Activated CD8-positive, alpha-beta memory T cell treated with anti-CD3 and anti-CD28 coated beads, Interleukin-2, amount 50 U/mL, for 24 hours (primary cell): ENCODE data around the gene SRSF4.

Source experiments
- DNase-seq: peaks from one replicate; pipeline ENCODE4 v3.0.0-alpha.2; 2020; ENCODE audit errors: extremely low read depth

Gene SRSF4

DNA sequence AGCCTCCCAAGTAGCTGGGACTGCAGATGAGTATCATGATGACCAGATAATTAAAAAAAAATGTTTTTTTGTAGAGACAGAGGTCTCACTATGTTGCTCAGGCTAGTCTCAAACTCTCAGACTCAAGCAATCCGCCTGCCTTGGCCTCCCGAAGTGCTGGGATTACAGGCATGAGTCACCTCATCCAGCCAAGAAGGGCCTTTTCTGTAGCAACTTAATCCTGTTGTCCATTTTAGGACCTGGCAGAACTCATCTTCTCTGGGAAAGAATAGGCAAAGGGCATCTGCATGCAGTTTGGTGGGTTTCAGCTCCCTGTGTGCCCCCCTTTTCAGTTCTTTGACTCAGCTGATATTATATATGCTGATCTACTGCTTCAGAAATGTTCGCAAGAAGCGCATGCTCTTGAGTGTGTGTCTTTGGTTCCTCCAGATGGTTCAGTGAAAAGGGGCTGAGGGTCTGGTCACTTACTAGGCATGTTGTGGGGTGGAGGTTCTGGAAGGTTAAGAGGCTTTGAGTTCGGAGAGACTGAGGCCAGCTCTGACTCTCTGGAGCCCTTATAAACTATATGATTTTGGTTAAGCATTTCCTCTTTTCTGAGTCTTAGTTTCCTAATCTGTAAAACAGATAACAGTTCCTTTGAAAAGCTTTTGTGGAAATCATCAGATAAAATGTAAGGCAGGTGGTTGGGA, 19.4 kb upstream of the SRSF4 start:
- no peak for DNase-seq

GRCh38 chr1:29197993-29198392, 16.3 kb upstream of the SRSF4 start:
- no peak for DNase-seq

GRCh38 chr1:29197590-29197924, 15.9 kb upstream of the SRSF4 start:
- no peak for DNase-seq

- no peak for DNase-seq
These were observed 15.3 kb upstream of the SRSF4 start for GRCh38 chr1:29196863-29197589.

GRCh38 chr1:29195881-29196291, 14.2 kb upstream of the SRSF4 start:
- no peak for DNase-seq

GRCh38 chr1:29193879-29194455, 12.3 kb upstream of the SRSF4 start:
- DNase-seq: no peak

DNA sequence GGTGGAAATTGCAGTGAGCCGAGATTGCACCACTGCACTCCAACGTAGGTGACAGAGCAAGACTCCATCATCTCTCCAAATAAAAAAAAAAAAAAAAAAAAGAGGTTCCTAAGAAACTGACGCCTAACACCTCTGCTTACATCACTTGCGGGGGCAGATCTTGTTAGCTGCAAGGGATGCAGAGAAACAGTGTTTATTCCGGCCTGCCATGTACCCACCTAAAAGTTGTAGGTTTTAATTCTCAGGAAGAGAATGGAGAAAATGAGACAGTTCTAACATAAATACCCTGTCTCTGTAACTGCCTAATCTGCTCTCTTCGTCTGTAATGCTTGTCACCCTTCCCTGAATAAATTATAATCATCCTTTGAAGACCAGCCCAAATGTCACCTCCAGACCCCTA, 9.0 kb upstream of the SRSF4 start:
- no peak for DNase-seq

GRCh38 chr1:29186707-29187106, 5.0 kb upstream of the SRSF4 start:
- DNase-seq: no peak

DNA sequence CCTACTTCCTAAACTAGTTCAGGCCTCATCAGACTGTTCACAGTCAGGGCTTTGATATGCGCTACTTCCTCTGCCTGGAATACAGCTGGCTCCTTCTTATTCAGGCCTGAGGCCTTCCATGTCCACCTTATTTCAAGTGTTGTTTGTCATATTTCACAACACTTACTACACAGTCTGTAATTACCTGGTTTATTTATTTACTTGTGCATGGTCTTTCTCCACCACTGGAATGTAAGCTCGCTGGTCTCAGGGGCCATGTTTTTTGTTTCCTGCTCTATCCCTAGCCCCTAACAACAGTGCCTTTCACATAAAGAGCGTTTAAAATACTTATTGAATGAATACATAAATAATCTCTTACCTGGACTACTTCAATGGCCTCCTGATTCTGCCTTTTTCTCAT, 4.6 kb upstream of the SRSF4 start:
- no peak for DNase-seq

- DNase-seq: no peak
These were observed 1.6 kb upstream of the SRSF4 start for GRCh38 chr1:29183287-29183686.

DNA sequence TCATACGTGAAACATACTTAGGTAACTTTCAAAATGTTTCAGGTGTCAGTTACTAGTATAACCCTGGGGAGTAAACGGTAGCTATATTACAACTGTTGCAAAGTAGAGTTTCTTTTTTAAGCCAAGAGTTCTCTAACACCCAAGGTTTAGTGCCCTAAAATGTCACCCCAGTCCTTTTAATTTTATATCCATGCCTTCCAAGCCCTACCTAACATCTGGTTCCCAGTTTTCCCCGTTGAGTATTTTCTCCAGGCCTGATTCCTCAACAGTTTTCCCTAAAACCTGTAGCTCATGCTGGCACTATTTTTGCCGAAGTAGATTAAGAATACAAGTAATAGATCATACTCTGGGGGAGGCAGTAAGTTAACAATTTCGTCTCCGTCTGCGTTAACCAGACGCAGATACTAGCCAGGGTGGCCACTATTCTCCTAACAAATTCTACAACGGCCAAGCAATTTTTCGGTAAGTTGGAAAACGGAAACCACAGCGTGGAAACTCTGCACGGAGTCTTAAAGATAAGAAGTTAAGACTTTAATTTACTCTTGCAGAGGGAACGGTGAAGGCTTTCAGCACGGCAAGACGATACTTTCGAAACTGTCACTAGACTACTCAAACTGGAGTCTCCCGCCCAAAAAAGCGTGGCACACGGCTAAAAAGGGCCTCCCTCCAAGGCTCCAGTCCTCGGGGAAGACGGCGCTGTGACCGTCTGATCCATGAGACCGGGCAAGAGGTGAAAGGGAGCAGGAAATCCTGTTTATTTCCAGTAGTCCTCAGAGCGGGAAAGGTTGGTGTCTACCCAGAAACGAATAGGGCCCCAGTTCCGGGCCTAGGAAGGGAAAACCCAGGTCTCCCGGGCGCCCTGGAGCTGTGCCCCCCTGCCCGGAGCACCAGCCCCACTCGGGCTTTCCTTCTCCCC, 945 bp downstream of the SRSF4 start:
- no peak for DNase-seq

- no peak for DNase-seq
These were observed 2.0 kb downstream of the SRSF4 start for GRCh38 chr1:29179641-29180184.

DNA sequence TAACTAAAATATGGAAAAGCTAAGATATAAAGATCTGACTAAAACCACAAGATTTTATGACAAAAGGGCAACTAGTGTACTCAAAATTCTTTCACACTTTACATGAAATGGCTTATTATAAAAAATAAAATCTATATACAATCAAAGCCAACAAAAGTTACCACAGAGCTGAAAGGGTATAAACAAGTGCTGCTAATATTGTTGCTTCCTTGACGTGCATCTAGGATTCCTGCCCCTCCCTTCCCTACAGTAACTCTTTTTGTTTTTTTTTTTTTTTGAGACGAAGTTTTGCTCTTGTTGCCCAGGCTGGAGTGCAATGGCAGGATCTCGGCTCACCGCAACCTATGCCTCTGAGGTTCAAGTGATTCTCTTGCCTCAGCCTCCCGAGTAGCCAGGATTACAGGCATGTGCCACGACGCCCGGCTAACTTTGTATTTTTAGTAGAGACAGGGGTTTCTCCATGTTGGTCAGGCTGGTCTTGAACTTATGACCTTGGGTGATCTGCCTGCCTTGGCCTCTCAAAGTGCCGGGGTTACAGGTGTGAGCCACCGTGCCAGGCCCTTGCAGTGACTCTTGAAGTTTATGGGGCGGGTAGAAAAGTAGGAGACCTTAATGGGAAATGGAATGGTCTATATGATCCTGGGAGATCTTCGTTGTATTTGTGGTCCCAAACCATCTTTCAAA, 4.5 kb downstream of the SRSF4 start:
- no peak for DNase-seq

DNA sequence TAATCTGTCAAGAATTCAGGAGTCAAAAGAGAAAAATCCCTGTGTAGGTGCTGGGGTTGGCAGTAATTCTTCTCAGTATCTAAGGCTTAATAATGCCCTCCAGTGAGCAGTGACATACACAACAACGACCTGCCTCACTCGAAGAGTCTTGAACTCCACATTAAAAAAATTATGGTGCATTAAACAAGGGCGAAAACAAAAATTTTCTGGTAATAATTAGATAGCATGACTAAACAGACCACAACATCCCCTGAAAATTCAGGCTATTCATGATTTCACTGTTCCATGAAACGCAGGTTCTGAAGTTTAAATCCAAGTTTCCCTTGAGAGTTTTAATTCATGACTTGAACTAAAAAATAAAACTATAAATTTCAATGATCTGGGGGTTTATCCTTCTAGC, 5.1 kb downstream of the SRSF4 start:
- no peak for DNase-seq

DNA sequence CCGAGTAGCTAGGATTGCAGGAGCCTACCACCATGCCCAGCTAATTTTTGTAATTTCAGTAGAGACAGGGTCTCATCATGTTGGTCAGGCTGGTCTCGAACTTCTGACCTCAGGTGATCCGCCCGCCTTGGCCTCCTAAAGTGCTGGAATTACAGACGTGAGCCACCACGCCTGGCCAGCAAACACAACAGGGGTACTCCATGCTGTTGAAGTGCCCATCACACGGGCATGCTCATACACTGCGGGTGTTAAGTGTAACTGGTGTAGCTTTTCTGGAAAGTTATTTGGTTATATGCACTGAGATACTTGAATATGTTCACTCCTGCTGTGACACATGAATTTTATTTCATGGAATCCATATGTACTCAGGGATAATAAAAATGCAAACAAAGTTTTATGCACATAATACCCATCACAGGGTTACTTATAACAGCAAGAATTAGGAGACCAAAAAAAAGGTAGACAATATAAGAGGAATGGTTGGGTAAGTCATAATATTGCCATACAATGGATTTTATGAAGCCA, 9.2 kb downstream of the SRSF4 start:
- no peak for DNase-seq

GRCh38 chr1:29171521-29171920, 10.2 kb downstream of the SRSF4 start:
- DNase-seq: no peak

GRCh38 chr1:29171089-29171488, 10.6 kb downstream of the SRSF4 start:
- DNase-seq: no peak

DNA sequence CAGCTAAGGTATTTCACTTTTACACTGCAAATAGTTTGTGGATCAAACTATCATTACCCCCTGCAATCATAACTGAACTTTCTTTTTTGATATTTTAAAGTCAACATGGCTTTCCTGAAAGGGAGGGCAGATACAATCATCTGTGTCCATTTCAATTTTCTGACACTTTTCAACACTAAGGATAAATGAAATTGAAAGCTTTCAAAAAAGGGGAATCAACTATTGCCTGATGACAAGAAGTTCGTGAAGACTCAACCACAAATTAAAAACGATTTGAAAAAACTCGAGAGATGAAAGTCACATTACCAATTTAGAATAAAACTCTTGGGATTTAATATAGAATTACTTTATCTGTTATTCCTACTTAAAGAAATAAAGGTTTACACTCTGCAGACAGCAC, 11.7 kb downstream of the SRSF4 start:
- DNase-seq: no peak

DNA sequence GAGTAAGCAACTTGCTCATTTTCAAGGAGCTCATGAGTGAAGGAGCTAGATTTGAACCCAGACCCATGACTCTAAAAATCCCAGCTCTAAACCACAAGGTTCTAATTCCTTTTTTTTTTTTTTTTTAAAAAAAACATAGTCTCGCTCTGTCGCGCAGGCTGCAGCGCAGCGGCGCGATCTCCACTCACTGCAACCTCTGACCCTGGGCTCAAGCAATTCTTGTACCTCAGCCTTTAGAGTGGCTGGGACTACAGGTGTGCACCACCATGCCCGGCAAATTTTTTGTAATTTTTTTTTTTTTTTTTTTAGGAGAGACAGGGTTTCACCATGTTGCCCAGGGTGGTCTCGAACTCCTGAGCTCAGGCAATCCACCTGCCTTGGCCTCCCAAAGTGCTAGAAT, 13.8 kb downstream of the SRSF4 start:
- no peak for DNase-seq

DNA sequence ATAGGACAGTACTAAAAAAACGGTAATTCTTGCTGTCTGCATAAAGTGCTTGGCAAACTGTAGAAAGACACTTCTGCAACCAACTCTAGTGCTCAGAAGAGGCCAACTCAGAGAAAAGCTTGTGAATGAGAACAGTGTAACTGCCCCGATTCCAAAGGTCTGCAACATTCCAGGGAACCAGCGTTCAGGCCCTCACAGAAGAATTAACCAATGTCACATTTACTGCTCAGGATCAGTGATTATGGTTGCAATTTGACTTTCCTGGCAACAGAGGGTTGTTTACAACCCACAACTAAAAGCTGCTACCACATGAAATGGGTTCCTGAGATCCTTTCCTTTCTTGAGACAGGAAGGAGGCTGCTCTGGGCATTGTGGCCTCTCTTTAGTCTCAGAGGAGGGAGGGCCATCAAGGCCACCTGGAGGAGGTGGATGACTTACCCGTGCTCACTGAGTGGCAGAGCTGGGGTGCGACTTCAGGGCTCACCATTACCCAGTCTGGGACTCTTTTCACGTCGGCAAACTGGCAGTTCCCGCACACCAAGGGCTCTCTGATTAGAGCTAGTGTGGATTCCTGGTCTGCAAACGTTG, 15.3 kb downstream of the SRSF4 start:
- DNase-seq: no peak

DNA sequence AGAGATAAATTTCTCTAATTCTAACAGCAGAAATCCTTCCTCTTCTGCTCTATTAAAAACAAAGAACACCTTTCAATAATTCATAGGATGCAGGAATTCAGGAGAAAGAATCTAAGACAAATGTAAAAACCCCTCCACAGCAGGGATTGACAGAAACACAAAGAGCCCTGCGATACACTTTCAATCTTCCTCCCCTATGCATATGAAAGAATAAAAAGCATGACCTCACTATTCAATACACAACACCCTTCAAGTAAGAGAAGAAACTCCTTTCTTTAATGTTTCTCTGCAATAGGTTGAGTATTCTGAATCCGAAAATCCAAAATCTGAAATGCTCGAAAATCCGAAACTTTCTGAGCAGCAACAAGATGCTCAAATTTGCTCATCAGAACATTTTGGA, 17.1 kb downstream of the SRSF4 start:
- DNase-seq: no peak
